WTC11 (cell line): ENCODE measurements around the gene NNT. TPM values are rescaled to one million over a fixed set of nuclear protein-coding genes. Genes with fewer than 3 reads are reported as not detected.

Experiments used
- ATAC-seq: fragments of 200-7000 bp; cut with Tn5 transposase; 2 replicates; pipeline ENCODE4 v1.10.0; 2021; ENCODE audit warnings: mild to moderate bottlenecking, moderate library complexity
- CTCF ChIA-PET: fragments of 300-600 bp; sonication (Branson Sonifier 250); formaldehyde crosslinking; loops from one replicate; lab custom pipeline; 2021; ENCODE audit warnings: antibody characterized with exemption; lab: Charles Lee
- POLR2A ChIA-PET: fragments of 350-600 bp; sonication (Branson Sonifier 250); formaldehyde crosslinking; loops from one replicate; lab custom pipeline; 2021; ENCODE audit warnings: antibody characterized with exemption; lab: Charles Lee
- DNase-seq: peaks from one replicate; pipeline ENCODE4 v3.0.0; 2021; ENCODE audit warnings: low spot score
- H3K27ac Mint-ChIP-seq: 2 replicates; pipeline ENCODE4 v1.8.0; 2021; ENCODE audit warnings: mixed read lengths
- H3K27me3 Mint-ChIP-seq: 2 replicates; pipeline ENCODE4 v1.8.0; 2021; ENCODE audit warnings: low read depth, mild to moderate bottlenecking, moderate library complexity, mixed read lengths
- H3K36me3 Mint-ChIP-seq: 2 replicates; pipeline ENCODE4 v1.8.0; 2021; ENCODE audit warnings: mixed read lengths
- H3K4me1 Mint-ChIP-seq: 2 replicates; pipeline ENCODE4 v1.8.0; 2022; ENCODE audit warnings: mixed read lengths
- H3K4me3 Mint-ChIP-seq: 2 replicates; pipeline ENCODE4 v1.8.0; 2021; ENCODE audit warnings: mild to moderate bottlenecking, moderate library complexity, mixed read lengths
- H3K9me3 Mint-ChIP-seq: 2 replicates; pipeline ENCODE4 v1.8.0; 2021; ENCODE audit warnings: mixed read lengths
- AR ChIP-seq: fragments of 250-450 bp; sonication (Bioruptor Pico); IDR thresholded peaks from 2 replicates; pipeline ENCODE4 v1.9.0; 2021; ENCODE audit warnings: mild to moderate bottlenecking
- ARID4B ChIP-seq: sonication (generic); formaldehyde crosslinking; IDR thresholded peaks from 2 replicates; pipeline ENCODE4 v1.8.0; 2023; ENCODE audit warnings: missing genetic modification reagents, mild to moderate bottlenecking, borderline replicate concordance
- ATF1 ChIP-seq: sonication (generic); formaldehyde crosslinking; IDR thresholded peaks from 2 replicates; pipeline ENCODE4 v1.8.1; 2023; ENCODE audit warnings: mild to moderate bottlenecking, moderate library complexity, missing genetic modification reagents
- CBFB ChIP-seq: sonication (generic); formaldehyde crosslinking; IDR thresholded peaks from 2 replicates; pipeline ENCODE4 v1.8.1; 2022; ENCODE audit warnings: mild to moderate bottlenecking, low read depth, missing genetic modification reagents
- ERG ChIP-seq: fragments of 250-450 bp; sonication (Bioruptor Pico); IDR thresholded peaks from 2 replicates; pipeline ENCODE4 v1.8.0; 2021; ENCODE audit warnings: mild to moderate bottlenecking
- GABPB1 ChIP-seq: sonication (generic); formaldehyde crosslinking; IDR thresholded peaks from 2 replicates; pipeline ENCODE4 v1.8.1; 2023; ENCODE audit warnings: mild to moderate bottlenecking, missing genetic modification reagents
- GTF2I ChIP-seq: fragments of 250-450 bp; sonication (Bioruptor Pico); conservative IDR thresholded peaks from 2 replicates; pipeline ENCODE4 v1.4.0; 2021; ENCODE audit warnings: mild to moderate bottlenecking
- JAZF1 ChIP-seq: fragments of 250-450 bp; sonication (Bioruptor Pico); IDR thresholded peaks from 2 replicates; pipeline ENCODE4 v1.9.0; 2021; ENCODE audit warnings: moderate library complexity, mild to moderate bottlenecking, inconsistent platforms
- JUN ChIP-seq: sonication (generic); formaldehyde crosslinking; IDR thresholded peaks from 2 replicates; pipeline ENCODE4 v1.8.0; 2023; ENCODE audit warnings: mild to moderate bottlenecking, missing genetic modification reagents
- RELA ChIP-seq: sonication (generic); formaldehyde crosslinking; IDR thresholded peaks from 2 replicates; pipeline ENCODE4 v1.8.1; 2022; ENCODE audit warnings: missing genetic modification reagents, mild to moderate bottlenecking, borderline replicate concordance
- TP53 ChIP-seq: sonication (generic); formaldehyde crosslinking; IDR thresholded peaks from 2 replicates; pipeline ENCODE4 v1.8.1; 2023; ENCODE audit warnings: mild to moderate bottlenecking, missing genetic modification reagents
- USF1 ChIP-seq: sonication (generic); formaldehyde crosslinking; IDR thresholded peaks from 2 replicates; pipeline ENCODE4 v1.8.0; 2022; ENCODE audit warnings: mild to moderate bottlenecking, missing genetic modification reagents
- ZNF219 ChIP-seq: sonication (generic); formaldehyde crosslinking; IDR thresholded peaks from 2 replicates; pipeline ENCODE4 v1.8.0; 2023; ENCODE audit warnings: missing genetic modification reagents, mild to moderate bottlenecking, borderline replicate concordance
- ZNF317 ChIP-seq: sonication (generic); formaldehyde crosslinking; IDR thresholded peaks from 2 replicates; pipeline ENCODE4 v1.8.1; 2023; ENCODE audit warnings: low read depth, mild to moderate bottlenecking, moderate library complexity, missing genetic modification reagents, borderline replicate concordance
- total RNA-seq: library from RNA; stranded (reverse); gene quantifications from 3 replicates; pipeline ENCODE4 v1.2.3, GENCODE V29; 2021
- TF ChIP-seq, protein P1 (sequence below): fragments of 250-450 bp; sonication (Bioruptor Pico); IDR thresholded peaks from 2 replicates; pipeline ENCODE4 v1.9.0; 2021; ENCODE audit warnings: mild to moderate bottlenecking, borderline replicate concordance
- TF ChIP-seq, protein P2 (sequence below): fragments of 250-450 bp; sonication (Bioruptor Pico); IDR thresholded peaks from 2 replicates; pipeline ENCODE4 v2.1.2; 2022; ENCODE audit warnings: mild to moderate bottlenecking, moderate library complexity

NNT gene
- total RNA-seq, 1 experiment from 2014 or later, result 37.6 TPM

DNA sequence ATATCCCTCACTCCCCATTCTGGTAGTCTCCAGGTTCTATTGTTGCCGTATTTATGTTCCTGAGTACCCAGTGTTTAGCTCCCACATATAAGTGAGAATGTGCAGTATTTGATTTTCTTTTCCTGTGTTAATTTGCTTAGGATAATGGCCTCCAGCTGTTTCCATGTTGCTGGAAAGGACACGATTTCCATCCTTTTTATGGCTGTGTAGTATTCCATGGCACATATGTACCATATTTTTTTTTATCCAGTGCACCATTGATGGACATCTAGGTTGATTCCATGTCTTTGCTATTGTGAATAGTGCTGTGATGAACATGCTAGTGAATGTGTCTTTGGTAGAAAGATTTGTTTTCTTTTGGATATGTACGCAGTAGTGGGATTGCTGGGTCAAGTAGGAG lies 98.2 kb downstream of the NNT start:
- Mint-ChIP-seq H3K36me3 (peaks cover 14% of the 10 kb centered on the region), H3K4me3 (no peak overlapping the region), H3K27me3 (no peaks in the 10 kb centered on the region), H3K9me3 (peaks cover 16% of the 10 kb centered on the region), H3K27ac (no peak overlapping the region), H3K4me1 (no peaks in the 10 kb centered on the region)
- ATAC-seq, result no peak
- CTCF ChIA-PET, result interaction anchor here (1.5 kb wide), 1 partner anchor 70 kb away, joined by 4 read pairs; no protein-coding TSS in a partner anchor
- POLR2A ChIA-PET, result no interaction called here
- no peak for TF ChIP-seq GABPB1 (CRISPR knock-in tag)
- no peak for TF ChIP-seq RELA
- TF ChIP-seq CBFB (CRISPR knock-in tag), result no peak
- DNase-seq, result no peak

GRCh38 chr5:43702293-43702692 lies 99.3 kb downstream of the NNT start:
- Mint-ChIP-seq H3K4me1 (no peaks in the 10 kb centered on the region), H3K27ac (no peak overlapping the region), H3K9me3 (peaks cover 9% of the 10 kb centered on the region), H3K36me3 (peaks cover 3% of the 10 kb centered on the region), H3K4me3 (no peak overlapping the region), H3K27me3 (no peaks in the 10 kb centered on the region)
- CTCF ChIA-PET, result interaction anchor here (1.5 kb wide), 1 partner anchor 71 kb away, joined by 4 read pairs; no protein-coding TSS in a partner anchor
- DNase-seq, result no peak
- no peak for ATAC-seq
- TF ChIP-seq TP53 (CRISPR knock-in tag) (no peak), ATF1 (CRISPR knock-in tag) (no peak), JAZF1 (no peak), ZNF219 (CRISPR knock-in tag) (no peak), AR (CRISPR knock-in tag) (no peak), USF1 (CRISPR knock-in tag) (no peak), JUN (no peak), ZNF317 (CRISPR knock-in tag) (no peak), ERG (no peak), ARID4B (CRISPR knock-in tag) (no peak), GTF2I (CRISPR knock-in tag) (no peak)
- TF ChIP-seq, protein P1, sequence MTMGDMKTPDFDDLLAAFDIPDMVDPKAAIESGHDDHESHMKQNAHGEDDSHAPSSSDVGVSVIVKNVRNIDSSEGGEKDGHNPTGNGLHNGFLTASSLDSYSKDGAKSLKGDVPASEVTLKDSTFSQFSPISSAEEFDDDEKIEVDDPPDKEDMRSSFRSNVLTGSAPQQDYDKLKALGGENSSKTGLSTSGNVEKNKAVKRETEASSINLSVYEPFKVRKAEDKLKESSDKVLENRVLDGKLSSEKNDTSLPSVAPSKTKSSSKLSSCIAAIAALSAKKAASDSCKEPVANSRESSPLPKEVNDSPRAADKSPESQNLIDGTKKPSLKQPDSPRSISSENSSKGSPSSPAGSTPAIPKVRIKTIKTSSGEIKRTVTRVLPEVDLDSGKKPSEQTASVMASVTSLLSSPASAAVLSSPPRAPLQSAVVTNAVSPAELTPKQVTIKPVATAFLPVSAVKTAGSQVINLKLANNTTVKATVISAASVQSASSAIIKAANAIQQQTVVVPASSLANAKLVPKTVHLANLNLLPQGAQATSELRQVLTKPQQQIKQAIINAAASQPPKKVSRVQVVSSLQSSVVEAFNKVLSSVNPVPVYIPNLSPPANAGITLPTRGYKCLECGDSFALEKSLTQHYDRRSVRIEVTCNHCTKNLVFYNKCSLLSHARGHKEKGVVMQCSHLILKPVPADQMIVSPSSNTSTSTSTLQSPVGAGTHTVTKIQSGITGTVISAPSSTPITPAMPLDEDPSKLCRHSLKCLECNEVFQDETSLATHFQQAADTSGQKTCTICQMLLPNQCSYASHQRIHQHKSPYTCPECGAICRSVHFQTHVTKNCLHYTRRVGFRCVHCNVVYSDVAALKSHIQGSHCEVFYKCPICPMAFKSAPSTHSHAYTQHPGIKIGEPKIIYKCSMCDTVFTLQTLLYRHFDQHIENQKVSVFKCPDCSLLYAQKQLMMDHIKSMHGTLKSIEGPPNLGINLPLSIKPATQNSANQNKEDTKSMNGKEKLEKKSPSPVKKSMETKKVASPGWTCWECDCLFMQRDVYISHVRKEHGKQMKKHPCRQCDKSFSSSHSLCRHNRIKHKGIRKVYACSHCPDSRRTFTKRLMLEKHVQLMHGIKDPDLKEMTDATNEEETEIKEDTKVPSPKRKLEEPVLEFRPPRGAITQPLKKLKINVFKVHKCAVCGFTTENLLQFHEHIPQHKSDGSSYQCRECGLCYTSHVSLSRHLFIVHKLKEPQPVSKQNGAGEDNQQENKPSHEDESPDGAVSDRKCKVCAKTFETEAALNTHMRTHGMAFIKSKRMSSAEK (CRISPR knock-in tag), result no peak
- TF ChIP-seq, protein P2, sequence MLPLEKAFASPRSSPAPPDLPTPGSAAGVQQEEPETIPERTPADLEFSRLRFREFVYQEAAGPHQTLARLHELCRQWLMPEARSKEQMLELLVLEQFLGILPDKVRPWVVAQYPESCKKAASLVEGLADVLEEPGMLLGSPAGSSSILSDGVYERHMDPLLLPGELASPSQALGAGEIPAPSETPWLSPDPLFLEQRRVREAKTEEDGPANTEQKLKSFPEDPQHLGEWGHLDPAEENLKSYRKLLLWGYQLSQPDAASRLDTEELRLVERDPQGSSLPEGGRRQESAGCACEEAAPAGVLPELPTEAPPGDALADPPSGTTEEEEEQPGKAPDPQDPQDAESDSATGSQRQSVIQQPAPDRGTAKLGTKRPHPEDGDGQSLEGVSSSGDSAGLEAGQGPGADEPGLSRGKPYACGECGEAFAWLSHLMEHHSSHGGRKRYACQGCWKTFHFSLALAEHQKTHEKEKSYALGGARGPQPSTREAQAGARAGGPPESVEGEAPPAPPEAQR, result no peak
- POLR2A ChIA-PET, result no interaction called here
